ENCODE measurements around the gene TP53INP2. TPM values are rescaled to one million over a fixed set of nuclear protein-coding genes. Genes with fewer than 3 reads are reported as not detected.

TP53INP2 gene
- total and polyA plus RNA-seq, 9 of the 15 experiments (the other 6 are each of a cell fraction or from before 2014, with no cell fraction given): 0.43 to 5.0 (median 1.3) TPM

DNA sequence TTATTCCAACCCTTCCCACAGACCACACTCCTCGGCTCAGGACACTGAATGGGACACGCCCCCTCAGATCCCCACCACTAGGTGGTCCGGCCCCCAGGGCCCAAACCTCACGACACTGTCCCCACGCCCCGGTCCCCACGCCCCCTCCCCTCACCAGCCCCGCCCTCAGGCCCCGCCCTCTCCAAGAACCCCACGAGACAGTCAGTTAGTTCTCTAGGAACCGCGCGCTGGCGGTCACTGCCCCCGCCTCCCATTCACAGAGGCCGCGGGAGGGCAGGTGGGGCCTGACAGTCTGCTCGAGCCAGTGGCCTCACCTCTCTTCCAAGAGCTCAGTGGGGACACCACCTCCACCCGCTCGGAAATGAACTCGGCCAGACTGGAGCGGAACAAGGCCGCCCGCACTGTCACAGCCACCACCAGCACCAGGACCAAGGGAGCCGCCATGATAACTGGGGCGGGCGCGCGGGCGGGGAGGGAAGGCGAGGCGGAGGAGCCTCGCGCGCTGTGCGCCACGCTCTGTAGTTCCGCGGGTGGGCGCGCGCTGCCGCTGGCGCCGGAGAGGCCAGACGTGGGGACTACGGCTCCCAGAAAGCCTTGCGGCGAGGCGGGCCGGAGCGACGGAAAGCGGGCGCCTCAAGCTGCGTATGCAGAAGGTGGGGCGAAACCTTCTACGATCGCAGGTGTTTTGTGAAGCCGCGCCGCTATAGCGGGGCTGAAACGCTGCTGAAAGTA, 27.3 kb upstream of the TP53INP2 start, which contains the start of gene PIGU (continued):
- TF ChIP-seq MXD1 (CRISPR knock-in tag; IDR thresholded peaks at IDR 0.05; ENCODE audit: borderline replicate concordance, poor library complexity, severe bottlenecking): peak; percentile 89
- 0 out of 2 replicates have a peak, but pooled peaks have one; percentile 19 for TF ChIP-seq TOE1 (IDR thresholded peaks at IDR 0.05; ENCODE audit: borderline replicate concordance)
- TF ChIP-seq TOE1 (CRISPR knock-in tag; IDR thresholded peaks at IDR 0.05; ENCODE audit: borderline replicate concordance, low read depth): no peak
- peak; percentile 83 for TF ChIP-seq TAF7 (tag; IDR thresholded peaks at IDR 0.05)
- TF ChIP-seq ZNF24 (IDR thresholded peaks at IDR 0.05): no peak
- no peak for TF ChIP-seq RERE (CRISPR knock-in tag; IDR thresholded peaks at IDR 0.05; ENCODE audit: borderline replicate concordance)
- TF ChIP-seq HDAC1 (IDR thresholded peaks at IDR 0.05): peak; percentile 85 to 100; a peak in 3 of 4 replicates
- TF ChIP-seq, protein P1, sequence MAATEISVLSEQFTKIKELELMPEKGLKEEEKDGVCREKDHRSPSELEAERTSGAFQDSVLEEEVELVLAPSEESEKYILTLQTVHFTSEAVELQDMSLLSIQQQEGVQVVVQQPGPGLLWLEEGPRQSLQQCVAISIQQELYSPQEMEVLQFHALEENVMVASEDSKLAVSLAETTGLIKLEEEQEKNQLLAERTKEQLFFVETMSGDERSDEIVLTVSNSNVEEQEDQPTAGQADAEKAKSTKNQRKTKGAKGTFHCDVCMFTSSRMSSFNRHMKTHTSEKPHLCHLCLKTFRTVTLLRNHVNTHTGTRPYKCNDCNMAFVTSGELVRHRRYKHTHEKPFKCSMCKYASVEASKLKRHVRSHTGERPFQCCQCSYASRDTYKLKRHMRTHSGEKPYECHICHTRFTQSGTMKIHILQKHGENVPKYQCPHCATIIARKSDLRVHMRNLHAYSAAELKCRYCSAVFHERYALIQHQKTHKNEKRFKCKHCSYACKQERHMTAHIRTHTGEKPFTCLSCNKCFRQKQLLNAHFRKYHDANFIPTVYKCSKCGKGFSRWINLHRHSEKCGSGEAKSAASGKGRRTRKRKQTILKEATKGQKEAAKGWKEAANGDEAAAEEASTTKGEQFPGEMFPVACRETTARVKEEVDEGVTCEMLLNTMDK (IDR thresholded peaks at IDR 0.05; ENCODE audit: borderline replicate concordance, insufficient read depth, low read depth, low read length, poor library complexity, severe bottlenecking): peak; percentile 2
- TF ChIP-seq AFF4 (CRISPR knock-in tag; IDR thresholded peaks at IDR 0.05): peak; percentile 84; the same call in 1 of the 2 replicates
- peak; percentile 38; the same call in 1 of the 2 replicates for TF ChIP-seq CHD2 (IDR thresholded peaks at IDR 0.05; ENCODE audit: low read depth, low read length)
- no peak for TF ChIP-seq ZNF384 (IDR thresholded peaks at IDR 0.05; ENCODE audit: low read depth, low read length)
